Natural killer cell treated with Interleukin-12 subunit alpha and Interleukin-12 subunit beta and Interleukin-15 and Interleukin-18, amount 100 ng/mL, for 72 hours (primary cell): ENCODE results near the gene NLGN4X. TPM values are rescaled to one million over a fixed set of nuclear protein-coding genes. Genes with fewer than 3 reads are reported as not detected.

Experiments
- ATAC-seq, 2 donors: fragments of 150-1000 bp; cut with Tn5 transposase in 1 of 2; sonication (Bioruptor Pico), chemical (Tn5 transposase) in 1 of 2; 2 replicates each; pipeline ENCODE4 v1.10.0; 2021
- DNase-seq: peaks from one replicate; pipeline ENCODE4 v3.0.0; 2022; ENCODE audit warnings: low spot score
- H3K27ac Mint-ChIP-seq, 2 donors: 1 replicate in 1 of 2; 2 replicates in 1 of 2; pipeline ENCODE4 v1.8.0; 2022; ENCODE audit warnings: mixed read lengths in 2 of 2, mild to moderate bottlenecking in 1 of 2, moderate library complexity in 1 of 2
- H3K27me3 Mint-ChIP-seq, 2 donors: 1 replicate in 1 of 2; 2 replicates in 1 of 2; pipeline ENCODE4 v1.8.0; 2022; ENCODE audit warnings: mixed read lengths in 2 of 2
- H3K36me3 Mint-ChIP-seq: one replicate; pipeline ENCODE4 v1.8.0; 2022; ENCODE audit warnings: mixed read lengths
- H3K4me1 Mint-ChIP-seq, 2 donors: 1 replicate in 1 of 2; 2 replicates in 1 of 2; pipeline ENCODE4 v1.8.0; 2022; ENCODE audit warnings: low read depth in 2 of 2, mixed read lengths in 2 of 2, mild to moderate bottlenecking in 1 of 2
- H3K4me3 Mint-ChIP-seq: one replicate; pipeline ENCODE4 v1.8.0; 2022; ENCODE audit warnings: mixed read lengths
- H3K9me3 Mint-ChIP-seq: 2 replicates; pipeline ENCODE4 v1.8.0; 2022; ENCODE audit warnings: mixed read lengths
- total RNA-seq, 2 donors: library from RNA; stranded (reverse); gene quantifications; one replicate each; pipeline ENCODE4 v1.2.3, GENCODE V29; 2022

Gene NLGN4X
- not detected for total RNA-seq

GRCh38 chrX:6228720-6229119, at the start of gene NLGN4X:
Gene NLGN4X, minus strand, starts transcription at chrX:6228867. Its CDS starts 77,401 bp downstream, at chrX:6151466.
- H3K4me1 Mint-ChIP-seq, result no peaks in the 10 kb centered on the region
- no peaks in the 10 kb centered on the region for H3K36me3 Mint-ChIP-seq
- ATAC-seq, result no peak
- peaks cover 15 to 30% of the 10 kb centered on the region in 2 donors for H3K27me3 Mint-ChIP-seq
- no peak within 1 kb of the TSS for H3K4me3 Mint-ChIP-seq
- DNase-seq, result no peak
- H3K9me3 Mint-ChIP-seq, result peaks cover 12% of the 10 kb centered on the region
- no peak within 1 kb of the TSS for H3K27ac Mint-ChIP-seq

GRCh38 chrX:6266041-6266440, 37.4 kb upstream of the NLGN4X start:
- H3K27me3 Mint-ChIP-seq, result no peaks in the 10 kb centered on the region
- no peaks in the 10 kb centered on the region for H3K36me3 Mint-ChIP-seq
- H3K27ac Mint-ChIP-seq, result no peak overlapping the region
- no peak for ATAC-seq
- no peaks in the 10 kb centered on the region for H3K9me3 Mint-ChIP-seq
- no peak overlapping the region for H3K4me3 Mint-ChIP-seq
- H3K4me1 Mint-ChIP-seq, result no peaks in the 10 kb centered on the region
- no peak for DNase-seq

- H3K4me1 Mint-ChIP-seq, result no peaks in the 10 kb centered on the region
These were observed 34.3 kb upstream of the NLGN4X start for GRCh38 chrX:6262959-6263358.

GRCh38 chrX:6257025-6257424, 28.4 kb upstream of the NLGN4X start:
- Mint-ChIP-seq H3K4me1 (no peaks in the 10 kb centered on the region), H3K9me3 (peaks cover 11% of the 10 kb centered on the region), H3K36me3 (no peaks in the 10 kb centered on the region), H3K4me3 (no peak overlapping the region), H3K27ac (no peak overlapping the region), H3K27me3 (no peaks in the 10 kb centered on the region)
- DNase-seq (no peak), ATAC-seq (no peak)

More at GRCh38 chrX:6262959-6263358, 34.3 kb upstream of the NLGN4X start:
- ATAC-seq (no peak), DNase-seq (no peak)
- no peak overlapping the region for H3K27ac Mint-ChIP-seq
- peaks cover 3% of the 10 kb centered on the region for H3K9me3 Mint-ChIP-seq
- no peaks in the 10 kb centered on the region for H3K27me3 Mint-ChIP-seq
- H3K36me3 Mint-ChIP-seq, result no peaks in the 10 kb centered on the region
- H3K4me3 Mint-ChIP-seq, result no peak overlapping the region

- H3K4me1 Mint-ChIP-seq, result no peaks in the 10 kb centered on the region
- no peak for DNase-seq
- no peak for ATAC-seq
- no peaks in the 10 kb centered on the region for H3K27me3 Mint-ChIP-seq
- no peaks in the 10 kb centered on the region for H3K36me3 Mint-ChIP-seq
- H3K9me3 Mint-ChIP-seq, result peaks cover 9% of the 10 kb centered on the region
- no peak overlapping the region for H3K27ac Mint-ChIP-seq
- H3K4me3 Mint-ChIP-seq, result no peak overlapping the region
These were observed 16.0 kb upstream of the NLGN4X start for GRCh38 chrX:6244666-6245065.

GRCh38 chrX:6238576-6238975, 9.9 kb upstream of the NLGN4X start:
- Mint-ChIP-seq H3K9me3 (peaks cover 7% of the 10 kb centered on the region), H3K4me3 (no peak overlapping the region), H3K4me1 (no peaks in the 10 kb centered on the region), H3K36me3 (no peaks in the 10 kb centered on the region), H3K27ac (no peak overlapping the region), H3K27me3 (no peaks in the 10 kb centered on the region)
- DNase-seq, result no peak
- no peak for ATAC-seq

- H3K27ac Mint-ChIP-seq, result no peak overlapping the region
- no peaks in the 10 kb centered on the region for H3K4me1 Mint-ChIP-seq
- peaks cover 11% of the 10 kb centered on the region for H3K9me3 Mint-ChIP-seq
- H3K4me3 Mint-ChIP-seq, result no peak overlapping the region
- peaks cover 15 to 30% of the 10 kb centered on the region in 2 donors for H3K27me3 Mint-ChIP-seq
- no peaks in the 10 kb centered on the region for H3K36me3 Mint-ChIP-seq
- DNase-seq, result no peak
- ATAC-seq, result no peak
These were observed 732 bp downstream of the NLGN4X start for GRCh38 chrX:6227935-6228334.

GRCh38 chrX:6227453-6227835, 1.2 kb downstream of the NLGN4X start:
- H3K27ac Mint-ChIP-seq, result no peak overlapping the region
- H3K9me3 Mint-ChIP-seq, result peaks cover 6% of the 10 kb centered on the region
- DNase-seq (no peak), ATAC-seq (no peak)
- H3K4me3 Mint-ChIP-seq, result no peak overlapping the region
- H3K36me3 Mint-ChIP-seq, result no peaks in the 10 kb centered on the region
- peaks cover 15 to 30% of the 10 kb centered on the region in 2 donors for H3K27me3 Mint-ChIP-seq
- no peaks in the 10 kb centered on the region for H3K4me1 Mint-ChIP-seq

GRCh38 chrX:6226596-6227452, 1.8 kb downstream of the NLGN4X start:
- Mint-ChIP-seq H3K4me3 (no peak overlapping the region), H3K27ac (no peak overlapping the region), H3K27me3 (peaks cover 15 to 30% of the 10 kb centered on the region in 2 donors), H3K36me3 (no peaks in the 10 kb centered on the region), H3K9me3 (peaks cover 6% of the 10 kb centered on the region), H3K4me1 (no peaks in the 10 kb centered on the region)
- ATAC-seq (no peak), DNase-seq (no peak)

GRCh38 chrX:6225911-6226595, 2.6 kb downstream of the NLGN4X start:
- peaks cover 15 to 29% of the 10 kb centered on the region in 2 donors for H3K27me3 Mint-ChIP-seq
- H3K4me1 Mint-ChIP-seq, result no peaks in the 10 kb centered on the region
- no peak overlapping the region for H3K27ac Mint-ChIP-seq
- DNase-seq, result no peak
- H3K9me3 Mint-ChIP-seq, result peaks cover 6% of the 10 kb centered on the region
- H3K36me3 Mint-ChIP-seq, result no peaks in the 10 kb centered on the region
- no peak overlapping the region for H3K4me3 Mint-ChIP-seq
- no peak for ATAC-seq

- no peak for ATAC-seq
- Mint-ChIP-seq H3K4me3 (no peak overlapping the region), H3K9me3 (no peaks in the 10 kb centered on the region), H3K27ac (no peak overlapping the region), H3K27me3 (peaks cover 15 to 23% of the 10 kb centered on the region in 2 donors), H3K36me3 (no peaks in the 10 kb centered on the region), H3K4me1 (no peaks in the 10 kb centered on the region)
- DNase-seq, result no peak
These were observed 3.3 kb downstream of the NLGN4X start for GRCh38 chrX:6225288-6225910.

- ATAC-seq (no peak), DNase-seq (no peak)
- no peak overlapping the region for H3K27ac Mint-ChIP-seq
- H3K4me1 Mint-ChIP-seq, result no peaks in the 10 kb centered on the region
- H3K27me3 Mint-ChIP-seq, result peaks cover 6 to 13% of the 10 kb centered on the region in 2 donors
- H3K4me3 Mint-ChIP-seq, result no peak overlapping the region
- peaks cover 3% of the 10 kb centered on the region for H3K9me3 Mint-ChIP-seq
- H3K36me3 Mint-ChIP-seq, result no peaks in the 10 kb centered on the region
These were observed 5.2 kb downstream of the NLGN4X start for GRCh38 chrX:6223516-6223915.

- H3K9me3 Mint-ChIP-seq, result peaks cover 6% of the 10 kb centered on the region
- no peaks in the 10 kb centered on the region for H3K36me3 Mint-ChIP-seq
- H3K4me3 Mint-ChIP-seq, result no peak overlapping the region
These were observed 18.4 kb downstream of the NLGN4X start for GRCh38 chrX:6210230-6210629.

More at GRCh38 chrX:6210230-6210629, 18.4 kb downstream of the NLGN4X start:
- Mint-ChIP-seq H3K4me1 (no peaks in the 10 kb centered on the region), H3K27ac (no peak overlapping the region), H3K27me3 (no peaks in the 10 kb centered on the region)
- ATAC-seq, result no peak
- no peak for DNase-seq
